Right lobe of liver (tissue), 6 donors: ENCODE data around the gene MYBPC3. TPM values are rescaled to one million over a fixed set of nuclear protein-coding genes. Genes with fewer than 3 reads are reported as not detected.

Source experiments
- ATAC-seq, 4 donors: fragments of 200-7000 bp; cut with Tn5 transposase; one replicate each; pipeline ENCODE4 v1.9.1; 2020; ENCODE audit warnings: mild to moderate bottlenecking in 4 of 4, moderate library complexity in 4 of 4
- DNase-seq, 3 donors: peaks; one replicate each; pipeline ENCODE4 v3.0.0-alpha.2; 2020
- H3K27ac ChIP-seq, 3 donors: fragments of 200-600 bp; one replicate each; pipeline ENCODE4 v1.8.0; 2022
- H3K27me3 ChIP-seq, 2 donors: fragments of 200-600 bp; one replicate each; pipeline ENCODE4 v1.8.0; 2022
- H3K36me3 ChIP-seq, 4 donors: fragments of 200-600 bp; sonication (generic) in 1 of 4; one replicate each; pipeline versions ENCODE4 v1.5.1 to v1.8.0; 2017 to 2022; ENCODE audit warnings: control low read depth in 1 of 4
- H3K4me1 ChIP-seq, 4 donors: fragments of 200-600 bp; sonication (generic) in 1 of 4; one replicate each; pipeline versions ENCODE4 v1.5.1 to v1.8.0; 2017 to 2022; ENCODE audit warnings: control low read depth in 1 of 4
- H3K4me3 ChIP-seq, 3 donors: fragments of 200-600 bp; one replicate each; pipeline ENCODE4 v1.8.0; 2022
- H3K9me3 ChIP-seq, 4 donors: fragments of 200-600 bp; sonication (generic) in 1 of 4; one replicate each; pipeline versions ENCODE4 v1.5.1 to v1.8.0; 2017 to 2022; ENCODE audit warnings: control low read depth in 1 of 4
- POLR2A ChIP-seq: fragments of 450-650 bp; IDR thresholded peaks from one replicate; pipeline ENCODE4 v1.6.1; 2017; ENCODE audit warnings: antibody characterized with exemption, mild to moderate bottlenecking
- WGBS: methylation state at CpG from one replicate; pipeline ENCODE4 v1.1.6; 2018; ENCODE audit warnings: low coverage, low lambda C conversion rate; ENCODE audit not compliant: insufficient coverage; ENCODE audit errors: missing lambda C conversion rate; 5-methylcytosine and 5-hydroxymethylcytosine counted together
- intact Hi-C, 2 donors: fragments of 100-400 bp; cut with DNase I; formaldehyde crosslinking; loops; one replicate each; pipeline versions ENCODE4 v1.11.2 to v1.14.1; 2022
- total RNA-seq, 6 experiments: library from RNA; depleted of rRNA in 2 of 6; stranded (reverse); fragments of >200 nt in 2 of 6; fragmentation: NEBNext Ultra II Directional in 3 of 6; extraction: Animal tissue kit (Norgen Biotek cat#: 25700) in 3 of 6; gene quantifications; one replicate each; pipeline versions ENCODE4 v1.1.0 to v1.2.4, GENCODE V29; 2016 to 2023
- TF ChIP-seq, protein P1 (sequence below), 4 donors: fragments of 200-600 bp in 3 of 4; fragments of 450-650 bp in 1 of 4; IDR thresholded peaks; one replicate each; pipeline versions ENCODE4 v1.5.1 to v1.8.0; 2016 to 2022; ENCODE audit warnings: antibody characterized with exemption in 4 of 4, mild to moderate bottlenecking in 2 of 4
- donor health status: DM: no; HTN: yes; CAD: no.
- donor health status: DM: no; HTN: no; CAD: no.
- donor health status: DM: no; HTN: no; CAD: no.
- donor health status: DM: no; HTN: yes; CAD: no.
- donor health status: DM: no; HTN: yes; CAD: no.

The MYBPC3 gene
- total RNA-seq, 6 experiments from 2014 or later: 0.04 to 0.24 (median 0.13) TPM; not detected in 1

DNA sequence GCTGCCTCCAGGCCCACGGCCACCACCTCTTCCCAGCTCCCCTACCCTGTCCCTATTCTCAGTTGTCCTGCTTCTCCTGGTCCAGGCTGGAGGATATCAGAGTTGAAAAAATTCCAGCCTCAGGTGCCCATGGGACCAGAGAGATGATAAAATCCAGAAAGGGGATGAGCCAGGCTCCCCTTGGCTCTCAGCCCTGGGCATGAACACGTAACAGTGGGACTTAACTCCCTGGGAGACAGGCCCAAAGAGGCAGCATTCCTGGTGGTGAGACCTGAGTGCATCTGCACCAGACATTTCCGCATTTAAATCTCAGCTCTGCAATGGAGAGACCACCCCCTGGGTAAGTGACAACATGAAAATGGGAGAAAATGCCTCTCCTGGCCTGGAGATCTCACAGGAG is 45.5 kb upstream of the MYBPC3 start:
- DNase-seq: peak in 1 of 3 donors; percentile 5
- WGBS: 100% methylated on average over 1 of the region's 3 CpGs
- H3K27ac ChIP-seq: no peak overlapping the region
- H3K27me3 ChIP-seq: no peaks in the 10 kb centered on the region
- ATAC-seq: no peak
- no peak for TF ChIP-seq POLR2A
- TF ChIP-seq, protein P1, sequence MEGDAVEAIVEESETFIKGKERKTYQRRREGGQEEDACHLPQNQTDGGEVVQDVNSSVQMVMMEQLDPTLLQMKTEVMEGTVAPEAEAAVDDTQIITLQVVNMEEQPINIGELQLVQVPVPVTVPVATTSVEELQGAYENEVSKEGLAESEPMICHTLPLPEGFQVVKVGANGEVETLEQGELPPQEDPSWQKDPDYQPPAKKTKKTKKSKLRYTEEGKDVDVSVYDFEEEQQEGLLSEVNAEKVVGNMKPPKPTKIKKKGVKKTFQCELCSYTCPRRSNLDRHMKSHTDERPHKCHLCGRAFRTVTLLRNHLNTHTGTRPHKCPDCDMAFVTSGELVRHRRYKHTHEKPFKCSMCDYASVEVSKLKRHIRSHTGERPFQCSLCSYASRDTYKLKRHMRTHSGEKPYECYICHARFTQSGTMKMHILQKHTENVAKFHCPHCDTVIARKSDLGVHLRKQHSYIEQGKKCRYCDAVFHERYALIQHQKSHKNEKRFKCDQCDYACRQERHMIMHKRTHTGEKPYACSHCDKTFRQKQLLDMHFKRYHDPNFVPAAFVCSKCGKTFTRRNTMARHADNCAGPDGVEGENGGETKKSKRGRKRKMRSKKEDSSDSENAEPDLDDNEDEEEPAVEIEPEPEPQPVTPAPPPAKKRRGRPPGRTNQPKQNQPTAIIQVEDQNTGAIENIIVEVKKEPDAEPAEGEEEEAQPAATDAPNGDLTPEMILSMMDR (IDR thresholded peaks at IDR 0.05): no peak
- no peaks in the 10 kb centered on the region for H3K36me3 ChIP-seq
- no peak overlapping the region for H3K4me3 ChIP-seq
- no peaks in the 10 kb centered on the region for H3K9me3 ChIP-seq
- H3K4me1 ChIP-seq: peaks cover 0 to 2% (median 0%) of the 10 kb centered on the region in 4 donors
- intact Hi-C loops: no loop called here

DNA sequence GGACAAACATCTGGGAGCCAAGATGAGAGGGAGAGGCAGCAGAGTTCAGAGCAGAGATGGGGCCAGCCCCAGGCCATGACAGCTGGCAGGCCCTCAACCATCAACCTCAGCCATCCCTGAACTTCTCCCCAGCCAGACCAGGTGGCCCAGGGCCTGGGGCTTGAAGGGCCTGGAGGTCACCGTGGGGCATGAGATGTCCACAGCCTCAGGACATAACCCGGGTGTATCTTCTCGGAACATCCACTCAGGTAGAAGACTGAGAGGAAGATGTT is 43.5 kb upstream of the MYBPC3 start:
- Histone ChIP-seq H3K4me3 (no peak overlapping the region), H3K36me3 (no peaks in the 10 kb centered on the region), H3K4me1 (peaks cover 0 to 2% (median 0%) of the 10 kb centered on the region in 4 donors), H3K27me3 (no peaks in the 10 kb centered on the region), H3K9me3 (no peaks in the 10 kb centered on the region), H3K27ac (peak overlapping the region; percentile 78 to 95 (median 92))
- 85% methylated on average over 2 of the region's 3 CpGs for WGBS
- no peak for ATAC-seq
- intact Hi-C loops: no loop called here
- DNase-seq: no peak
- TF ChIP-seq POLR2A: no peak
- TF ChIP-seq, protein P1 (IDR thresholded peaks at IDR 0.05): no peak

DNA sequence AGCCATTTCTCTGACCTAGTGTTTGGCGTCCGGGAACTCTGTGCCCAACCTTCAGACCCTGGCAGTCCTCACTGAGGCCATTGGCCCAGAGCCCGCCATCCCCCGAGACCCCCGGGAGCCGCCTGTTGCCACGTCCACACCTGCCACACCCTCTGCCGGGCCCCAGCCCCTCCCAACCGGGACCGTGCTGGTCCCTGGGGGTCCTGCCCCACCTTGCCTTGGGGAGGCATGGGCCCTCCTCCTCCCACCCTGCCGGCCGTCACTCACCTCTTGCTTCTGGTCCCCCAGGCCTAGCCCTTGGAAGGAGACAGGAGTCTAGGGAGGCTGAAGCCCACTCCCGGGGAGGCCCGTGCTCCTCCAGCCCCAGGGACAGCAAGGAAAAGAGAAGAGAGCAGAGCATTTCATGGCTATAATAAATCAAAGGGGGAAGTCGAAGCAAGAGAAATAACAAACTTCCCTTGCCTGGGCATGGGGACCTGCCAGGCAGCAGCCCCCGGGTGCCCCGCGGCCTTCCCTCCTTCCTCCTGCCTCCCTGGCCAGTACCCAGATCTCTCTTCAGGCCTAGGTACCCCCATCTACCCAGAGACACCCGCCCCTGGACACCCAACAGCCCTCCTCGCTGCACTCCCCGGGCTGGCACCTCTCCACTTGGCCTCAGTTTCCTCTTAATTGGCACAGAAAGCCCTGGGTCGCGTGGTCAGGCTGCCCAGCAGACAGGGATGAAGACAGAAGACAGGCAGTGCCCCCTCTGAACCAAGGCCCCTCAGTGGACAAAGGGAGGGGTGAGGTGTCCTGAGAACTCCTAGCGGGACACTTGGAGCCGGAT is 42.9 kb upstream of the MYBPC3 start:
- WGBS: 63% methylated on average over 8 of the region's 25 CpGs
- TF ChIP-seq, protein P1 (IDR thresholded peaks at IDR 0.05): no peak
- no peak for TF ChIP-seq POLR2A
- Histone ChIP-seq H3K9me3 (no peaks in the 10 kb centered on the region), H3K36me3 (no peaks in the 10 kb centered on the region), H3K27ac (peak overlapping the region; percentile 78 to 95 (median 92)), H3K4me3 (peak overlapping the region in 1 of 3 donors; percentile 12), H3K4me1 (peaks cover 0 to 2% (median 0%) of the 10 kb centered on the region in 4 donors), H3K27me3 (no peaks in the 10 kb centered on the region)
- ATAC-seq (no peak), DNase-seq (peak in 1 of 3 donors; percentile 61)
- intact Hi-C loops: no loop called here

DNA sequence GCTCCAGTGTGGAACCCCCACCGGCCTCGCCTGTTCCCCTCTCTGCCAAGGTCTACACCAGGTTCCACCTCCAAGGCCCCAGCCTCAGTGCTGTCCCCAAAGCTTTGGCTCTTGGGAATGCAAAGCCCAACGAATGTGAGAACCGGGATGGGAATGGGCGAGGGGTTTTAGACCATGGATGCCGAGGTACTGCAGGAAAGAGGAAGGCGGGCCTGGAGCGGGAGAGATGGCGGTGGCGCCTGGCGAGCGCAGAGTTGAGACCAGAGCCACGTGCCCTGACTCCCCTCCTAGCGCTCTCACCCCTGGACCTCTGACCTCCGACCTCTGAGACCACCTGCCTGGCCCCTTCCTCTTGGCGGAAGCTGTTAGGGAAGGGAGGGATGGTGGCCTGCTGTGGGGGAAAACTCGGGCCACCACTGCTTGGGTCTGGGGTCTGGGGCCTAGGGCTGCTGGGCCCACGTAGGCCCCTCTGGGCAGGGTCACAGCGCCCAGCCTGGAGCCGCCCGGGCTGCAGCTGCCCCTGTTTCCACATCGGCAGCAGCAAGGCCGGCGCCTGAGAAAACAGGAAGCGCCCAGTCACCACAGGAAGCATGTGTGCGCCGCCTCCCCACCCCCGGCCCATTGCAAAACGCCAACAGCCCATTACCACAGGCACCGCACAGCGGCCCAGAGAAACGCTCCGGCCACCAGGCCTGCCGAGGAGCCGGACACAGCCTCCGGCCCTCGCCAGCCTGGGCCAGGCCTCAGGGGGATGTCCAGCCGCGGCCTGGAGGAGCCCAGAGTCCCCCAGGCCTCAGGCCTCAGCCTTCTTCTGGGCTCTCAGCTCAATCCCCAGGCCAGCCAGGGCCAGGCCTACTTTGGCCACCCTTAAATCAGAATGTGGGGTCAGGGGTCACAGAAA is 42.1 kb upstream of the MYBPC3 start:
- peak; percentile 73 to 84 (median 74) for DNase-seq
- H3K4me3 ChIP-seq: peak overlapping the region in 1 of 3 donors; percentile 12
- intact Hi-C loops: no loop called here

More for the DNA sequence above, 42.1 kb upstream of the MYBPC3 start:
- peak; percentile 60 to 65 (median 62) for ATAC-seq
- H3K27me3 ChIP-seq: no peaks in the 10 kb centered on the region
- H3K27ac ChIP-seq: peak overlapping the region; percentile 78 to 95 (median 92)
- no peaks in the 10 kb centered on the region for H3K4me1 ChIP-seq
- H3K36me3 ChIP-seq: no peaks in the 10 kb centered on the region
- no peaks in the 10 kb centered on the region for H3K9me3 ChIP-seq
- WGBS: 66% methylated on average over 5 of the region's 39 CpGs
- TF ChIP-seq, protein P1 (IDR thresholded peaks at IDR 0.05): no peak
- peak; percentile 33 for TF ChIP-seq POLR2A
